ENCODE results near the gene CSNK1D.

DNA sequence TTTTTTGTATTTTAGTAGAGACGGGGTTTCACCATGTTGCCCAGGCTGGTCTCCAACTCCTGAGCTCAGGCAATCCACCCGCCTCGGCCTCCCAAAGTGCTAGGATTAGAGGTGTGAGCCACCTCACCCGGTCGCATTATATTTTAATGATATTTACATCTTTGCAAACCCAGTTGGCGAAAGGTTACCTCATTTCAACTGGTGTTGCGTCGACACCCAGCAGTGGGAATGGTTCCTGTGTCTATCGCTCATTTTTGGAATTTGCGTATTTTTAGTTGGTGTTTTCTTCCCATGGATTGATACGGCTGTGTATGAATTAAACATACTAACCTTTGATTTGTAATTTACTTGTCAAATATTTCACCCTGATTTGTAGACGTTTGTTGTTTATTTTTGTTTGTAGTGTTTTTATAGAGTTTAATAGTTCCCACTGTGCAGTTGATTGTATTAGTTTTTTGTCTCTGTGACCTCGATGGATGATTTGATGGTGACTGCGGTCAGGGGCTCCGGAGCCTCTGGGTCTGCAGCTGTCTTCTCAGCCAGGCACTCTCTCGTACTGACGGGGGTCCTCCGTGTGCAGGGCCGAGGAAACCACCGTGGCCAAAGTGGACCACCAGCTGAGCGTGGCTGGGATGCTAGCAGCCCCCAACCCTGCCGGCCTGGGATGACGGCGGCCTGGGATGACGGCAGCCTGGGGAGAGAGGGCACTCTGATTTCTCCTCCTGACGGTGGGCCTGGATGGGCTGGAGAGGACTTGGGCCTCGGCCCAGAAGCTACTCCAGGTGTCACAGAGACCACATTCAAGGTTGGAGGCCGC, 39.9 kb upstream of the CSNK1D start:
- TF ChIP-seq ELF4 (CRISPR knock-in tag; IDR thresholded peaks at IDR 0.05; ENCODE audit: low read depth) = no peak
- TF ChIP-seq PRRX2 (CRISPR knock-in tag; IDR thresholded peaks at IDR 0.05) = no peak
- TF ChIP-seq CREB1 (CRISPR knock-in tag; IDR thresholded peaks at IDR 0.05) = no peak
- TF ChIP-seq, protein P1, sequence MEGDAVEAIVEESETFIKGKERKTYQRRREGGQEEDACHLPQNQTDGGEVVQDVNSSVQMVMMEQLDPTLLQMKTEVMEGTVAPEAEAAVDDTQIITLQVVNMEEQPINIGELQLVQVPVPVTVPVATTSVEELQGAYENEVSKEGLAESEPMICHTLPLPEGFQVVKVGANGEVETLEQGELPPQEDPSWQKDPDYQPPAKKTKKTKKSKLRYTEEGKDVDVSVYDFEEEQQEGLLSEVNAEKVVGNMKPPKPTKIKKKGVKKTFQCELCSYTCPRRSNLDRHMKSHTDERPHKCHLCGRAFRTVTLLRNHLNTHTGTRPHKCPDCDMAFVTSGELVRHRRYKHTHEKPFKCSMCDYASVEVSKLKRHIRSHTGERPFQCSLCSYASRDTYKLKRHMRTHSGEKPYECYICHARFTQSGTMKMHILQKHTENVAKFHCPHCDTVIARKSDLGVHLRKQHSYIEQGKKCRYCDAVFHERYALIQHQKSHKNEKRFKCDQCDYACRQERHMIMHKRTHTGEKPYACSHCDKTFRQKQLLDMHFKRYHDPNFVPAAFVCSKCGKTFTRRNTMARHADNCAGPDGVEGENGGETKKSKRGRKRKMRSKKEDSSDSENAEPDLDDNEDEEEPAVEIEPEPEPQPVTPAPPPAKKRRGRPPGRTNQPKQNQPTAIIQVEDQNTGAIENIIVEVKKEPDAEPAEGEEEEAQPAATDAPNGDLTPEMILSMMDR (IDR thresholded peaks at IDR 0.05) = no peak
- no peak for TF ChIP-seq ZNF219 (CRISPR knock-in tag; IDR thresholded peaks at IDR 0.05; ENCODE audit: borderline replicate concordance)
- TF ChIP-seq, protein P2, sequence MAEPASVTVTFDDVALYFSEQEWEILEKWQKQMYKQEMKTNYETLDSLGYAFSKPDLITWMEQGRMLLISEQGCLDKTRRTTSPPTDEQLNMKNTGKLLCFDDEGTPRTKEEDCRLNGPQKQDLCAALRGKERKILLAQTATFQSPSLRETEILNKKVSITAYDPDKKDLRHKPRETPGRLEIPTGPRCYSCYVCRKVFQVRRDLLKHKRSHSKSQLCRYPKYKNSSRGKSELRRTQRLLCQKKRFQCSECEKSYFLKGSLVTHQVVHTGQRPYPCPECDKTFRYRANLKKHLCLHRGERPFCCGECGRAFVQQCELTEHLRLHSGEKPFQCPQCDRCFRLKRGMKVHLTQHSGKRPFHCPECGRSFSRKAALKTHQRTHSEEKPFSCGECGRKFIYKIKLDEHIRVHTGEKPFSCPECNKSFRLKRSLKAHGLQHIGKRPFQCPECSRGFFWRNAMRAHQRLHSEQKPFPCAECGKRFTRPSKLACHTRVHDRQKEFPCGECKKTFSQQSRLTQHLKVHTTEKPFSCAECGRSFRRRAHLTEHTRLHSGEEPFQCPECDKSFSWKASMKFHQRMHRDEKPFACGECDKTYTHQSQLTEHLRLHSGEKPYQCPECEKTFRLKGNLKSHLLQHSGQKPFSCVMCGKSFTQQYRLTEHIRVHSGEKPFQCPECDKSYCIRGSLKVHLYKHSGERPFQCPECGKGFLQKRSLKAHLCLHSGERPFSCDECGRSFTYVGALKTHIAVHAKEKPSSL (CRISPR knock-in tag; conservative IDR thresholded peaks at IDR 0.05) = no peak
- TF ChIP-seq IRF2 (CRISPR knock-in tag; IDR thresholded peaks at IDR 0.05; ENCODE audit: borderline replicate concordance, low read depth) = no peak
